GM18499 (cell line): Measurements from ENCODE around the gene EXT2.

ENCODE experiments used
- ATAC-seq: cut with Tn5 transposase; IDR thresholded peaks from one replicate; pipeline ENCODE4 v1.9.1; 2021; ENCODE audit warnings: moderate number of reproducible peaks; ENCODE audit not compliant: insufficient read depth, unreplicated experiment

The EXT2 gene

DNA sequence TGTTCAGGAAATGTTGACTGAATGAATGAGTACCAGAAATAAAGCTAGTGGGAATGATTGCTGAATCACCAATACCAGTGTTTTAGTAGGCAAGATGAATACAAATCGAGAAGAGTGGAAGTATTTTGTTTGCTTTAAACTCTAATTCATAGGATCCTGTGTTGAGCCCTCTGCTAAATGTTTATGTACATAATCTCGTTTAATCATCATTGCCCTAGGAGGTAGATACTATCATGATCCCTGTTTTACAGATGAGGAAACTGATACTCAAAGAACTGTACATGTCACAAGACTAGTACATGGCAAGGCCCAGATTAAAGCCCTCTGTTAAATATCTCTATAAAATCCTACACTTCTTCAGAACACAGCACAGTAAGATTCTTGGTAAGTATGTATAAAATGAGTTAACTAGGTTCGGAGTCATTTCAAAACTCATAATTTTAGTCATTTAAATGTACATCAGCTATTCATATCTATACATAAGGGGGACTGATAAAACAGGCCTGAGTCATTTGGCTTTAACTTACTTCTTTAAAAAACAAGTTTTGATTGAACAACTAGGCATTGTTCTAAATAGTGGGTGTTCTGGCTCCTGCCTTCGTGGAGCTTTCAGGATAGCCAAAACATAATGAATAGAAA is 97.1 kb downstream of the EXT2 start:
- no peak for ATAC-seq

DNA sequence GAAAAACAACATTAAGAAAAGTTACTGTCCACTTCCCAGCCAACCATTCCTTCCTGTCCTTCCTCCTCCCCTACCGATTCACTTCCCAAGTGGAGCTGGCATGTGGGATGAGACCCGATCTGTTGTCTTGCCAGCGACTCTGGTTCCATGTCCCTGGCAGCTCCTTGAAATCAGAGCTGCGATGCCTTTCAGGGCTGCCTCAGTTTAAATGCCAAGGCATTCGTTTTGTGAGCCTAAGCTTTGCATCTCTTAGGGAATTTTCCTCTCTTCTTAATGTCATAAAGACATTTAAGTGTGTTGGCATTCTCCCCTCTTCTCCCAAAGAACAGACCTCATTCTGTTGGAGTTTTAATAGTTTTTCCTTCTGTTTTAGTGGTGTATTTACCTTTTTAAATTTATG is 98.4 kb downstream of the EXT2 start:
- no peak for ATAC-seq

DNA sequence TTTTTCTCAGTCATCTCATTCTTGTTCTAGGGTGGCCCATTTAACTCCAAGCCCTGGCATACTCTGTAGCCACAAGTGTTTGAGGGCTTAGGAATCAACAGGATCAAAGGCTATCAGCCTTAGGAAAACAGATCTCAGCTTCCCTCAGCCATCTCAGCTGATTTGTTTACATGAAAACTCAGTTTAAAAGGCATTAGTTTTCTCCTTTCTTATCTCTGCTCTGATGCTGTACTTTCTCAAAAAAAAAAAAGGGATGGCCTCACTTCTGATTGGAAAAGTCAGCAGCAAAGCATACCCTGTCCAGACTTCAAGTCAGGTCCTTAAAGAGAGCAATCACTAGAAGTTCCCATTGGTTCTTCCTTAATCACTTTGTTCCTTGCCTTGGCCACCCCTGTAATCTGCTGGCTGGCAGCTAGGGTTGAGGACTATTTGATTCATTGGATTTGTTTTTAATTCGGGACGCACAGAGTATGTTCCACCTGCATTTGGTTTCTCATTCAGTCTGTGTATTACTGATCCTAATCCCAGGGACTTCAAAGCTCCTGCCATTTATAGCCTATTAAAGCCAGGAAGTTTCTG is 102.8 kb downstream of the EXT2 start:
- no peak for ATAC-seq

DNA sequence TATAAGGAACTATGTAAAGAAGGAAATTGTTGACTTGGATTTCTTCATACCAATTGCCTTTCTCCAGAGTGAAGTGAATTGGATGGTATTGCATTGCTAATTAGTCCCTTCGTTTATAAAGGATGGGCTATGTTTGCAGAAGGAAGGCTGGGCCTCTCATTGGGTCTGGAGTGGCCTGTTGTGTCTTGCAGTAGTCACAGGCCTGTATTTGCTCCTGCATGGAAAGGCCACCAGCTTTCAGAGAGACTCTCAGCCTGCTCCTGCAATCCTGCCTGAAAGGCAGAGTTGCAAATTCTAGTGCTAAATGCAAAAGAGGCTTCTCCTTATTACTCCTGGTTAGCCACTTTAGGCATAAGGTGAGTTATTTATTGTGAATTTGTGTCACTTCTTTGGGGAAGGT is 103.8 kb downstream of the EXT2 start:
- no peak for ATAC-seq

- ATAC-seq: no peak
These were observed 104.3 kb downstream of the EXT2 start for GRCh38 chr11:44199816-44200215.

- no peak for ATAC-seq
These were observed 108.0 kb downstream of the EXT2 start for GRCh38 chr11:44203270-44204043.

- ATAC-seq: no peak
These were observed 109.9 kb downstream of the EXT2 start for GRCh38 chr11:44205352-44205751.

- ATAC-seq: no peak
These were observed 110.4 kb downstream of the EXT2 start for GRCh38 chr11:44205836-44206235.

DNA sequence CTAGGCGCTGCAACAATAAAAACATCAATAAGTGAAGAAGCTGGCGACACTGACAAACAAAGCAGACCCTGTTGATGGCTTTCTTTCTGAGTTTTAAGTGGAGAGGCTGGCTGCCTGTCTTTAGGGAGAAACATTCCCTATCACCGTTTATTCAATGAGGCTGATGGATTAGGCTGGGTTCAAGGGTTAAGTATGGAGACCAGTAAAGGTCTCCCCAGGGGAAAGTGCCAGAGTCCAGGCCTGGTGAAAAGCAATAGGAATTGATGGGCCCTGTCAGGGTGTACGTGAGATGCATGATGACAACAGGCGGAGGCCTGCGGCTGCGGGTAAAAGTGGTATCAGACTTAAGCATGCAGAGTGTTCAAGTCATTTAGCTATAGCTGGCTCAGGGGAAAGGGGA is 111.8 kb downstream of the EXT2 start:
- no peak for ATAC-seq

- no peak for ATAC-seq
These were observed 113.6 kb downstream of the EXT2 start for GRCh38 chr11:44208976-44209603.

GRCh38 chr11:44212128-44212527 is 116.7 kb downstream of the EXT2 start:
- ATAC-seq: no peak

DNA sequence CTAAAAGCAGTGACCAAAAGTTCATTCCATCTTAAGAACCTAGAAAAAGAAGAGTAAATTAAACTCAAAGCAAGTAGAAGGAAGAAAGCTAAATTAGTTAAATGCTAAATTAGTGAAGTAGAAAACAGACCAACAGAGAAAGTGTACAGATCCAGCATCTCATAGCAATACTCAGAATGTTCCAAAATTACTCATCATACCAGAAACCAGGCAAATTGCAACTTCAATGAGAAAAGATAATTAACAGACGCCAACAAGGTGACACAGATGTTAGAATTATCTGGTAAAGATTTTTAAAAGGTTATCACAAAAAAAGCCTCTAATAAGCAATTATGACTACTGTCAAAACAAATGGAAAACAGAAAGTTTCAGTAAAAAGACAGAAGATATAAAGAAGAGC is 117.7 kb downstream of the EXT2 start:
- ATAC-seq: no peak

DNA sequence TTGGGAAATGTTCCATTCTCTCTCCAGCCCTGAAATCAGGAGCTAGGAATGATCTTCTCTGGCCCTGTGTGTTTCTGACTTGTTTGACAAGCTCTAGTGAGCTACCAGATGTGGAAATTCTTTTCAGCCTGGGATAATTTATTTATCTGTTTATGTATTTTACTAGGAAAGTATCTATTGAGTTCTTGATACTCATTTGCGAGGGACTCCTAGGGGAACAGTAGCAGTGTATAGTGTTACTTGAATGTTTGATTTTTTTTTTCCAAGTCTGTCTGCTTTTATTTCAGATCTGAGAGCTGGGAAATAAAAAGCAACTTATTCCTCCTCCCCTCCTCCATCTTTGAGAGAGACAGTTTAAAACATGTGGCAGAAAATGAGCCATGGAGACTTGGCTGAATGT is 122.0 kb downstream of the EXT2 start:
- ATAC-seq: no peak

- no peak for ATAC-seq
These were observed 124.6 kb downstream of the EXT2 start for GRCh38 chr11:44219830-44220796.

GRCh38 chr11:44221456-44221855 is 126.0 kb downstream of the EXT2 start:
- no peak for ATAC-seq

GRCh38 chr11:44221992-44222391 is 126.5 kb downstream of the EXT2 start:
- ATAC-seq: no peak

DNA sequence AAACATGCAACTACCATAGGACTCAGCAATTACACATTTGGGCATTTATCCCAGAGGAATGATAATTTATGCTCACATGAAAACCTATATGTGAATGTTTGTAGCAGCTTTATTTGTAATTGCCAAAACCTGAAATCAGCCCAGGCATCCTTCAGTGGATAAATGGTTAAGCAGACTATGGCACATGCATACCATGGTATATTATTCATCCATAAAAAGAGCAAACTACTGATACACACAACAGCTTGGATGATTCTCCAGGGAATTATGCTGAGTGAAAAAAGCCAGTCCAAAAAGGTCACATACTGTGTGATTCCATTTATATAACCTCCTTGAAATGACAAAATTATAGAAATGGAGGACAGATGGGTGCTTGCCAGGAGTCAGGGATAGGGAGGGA is 127.8 kb downstream of the EXT2 start:
- ATAC-seq: no peak

DNA sequence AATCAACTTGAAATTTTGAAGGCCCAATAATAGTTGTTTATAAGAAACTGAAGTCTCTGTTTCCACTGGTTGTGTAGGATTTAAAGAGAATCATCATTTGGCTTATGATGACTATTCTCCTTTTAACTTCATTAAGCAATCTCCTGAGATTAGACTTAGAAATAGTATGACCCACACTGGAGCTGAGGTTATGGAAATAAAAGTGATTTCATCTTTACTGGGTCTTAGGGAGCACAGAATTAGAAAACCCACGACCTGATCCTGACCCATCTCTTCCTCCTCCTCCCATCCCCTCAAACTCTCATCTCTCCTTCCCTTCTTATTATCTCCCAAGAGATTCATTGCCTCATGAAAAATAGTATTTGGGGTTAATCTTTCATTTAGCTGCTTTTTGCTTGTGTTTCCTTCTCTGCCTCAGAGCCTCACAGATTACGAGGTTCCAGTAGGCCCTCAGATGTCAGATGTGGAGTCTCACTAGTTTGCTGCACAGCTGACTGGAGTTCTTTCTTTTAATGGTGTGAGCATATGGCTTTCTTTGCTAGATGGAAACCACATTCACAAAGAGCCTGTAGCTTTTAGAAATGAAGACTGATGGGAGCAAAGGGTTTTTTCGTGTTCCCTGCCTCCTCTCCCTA is 129.5 kb downstream of the EXT2 start:
- no peak for ATAC-seq

- no peak for ATAC-seq
These were observed 131.0 kb downstream of the EXT2 start for GRCh38 chr11:44226490-44226889.

GRCh38 chr11:44226945-44227344 is 131.5 kb downstream of the EXT2 start:
- no peak for ATAC-seq
